ENCODE results near the gene MAGI2.

DNA sequence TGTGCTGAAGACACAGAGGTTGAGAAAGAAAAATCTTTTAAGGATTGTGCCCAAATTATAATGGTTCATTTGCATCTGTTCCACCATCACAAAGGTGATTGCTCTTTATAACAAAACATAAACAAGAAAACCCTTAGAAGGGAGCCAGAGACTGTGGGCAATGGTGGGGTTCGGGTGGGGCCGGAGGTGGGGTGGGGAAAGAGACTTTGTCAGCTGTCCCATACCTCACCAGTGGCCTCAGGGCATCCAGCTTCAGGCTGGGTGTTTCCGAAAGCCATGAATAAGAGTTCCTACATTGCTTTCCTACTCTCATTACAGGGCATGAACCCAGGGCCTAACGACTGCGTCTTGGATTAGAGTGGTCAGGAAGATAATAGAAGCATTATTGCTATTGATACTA, 1427.0 kb downstream of the MAGI2 start:
- no peak for TF ChIP-seq PPARA (CRISPR knock-in tag; IDR thresholded peaks at IDR 0.05; ENCODE audit: borderline replicate concordance)
- no peak for TF ChIP-seq ARNTL (CRISPR knock-in tag; IDR thresholded peaks at IDR 0.05; ENCODE audit: borderline replicate concordance, low read depth)
- TF ChIP-seq RARB (CRISPR knock-in tag; IDR thresholded peaks at IDR 0.05): no peak
- TF ChIP-seq, protein P1, sequence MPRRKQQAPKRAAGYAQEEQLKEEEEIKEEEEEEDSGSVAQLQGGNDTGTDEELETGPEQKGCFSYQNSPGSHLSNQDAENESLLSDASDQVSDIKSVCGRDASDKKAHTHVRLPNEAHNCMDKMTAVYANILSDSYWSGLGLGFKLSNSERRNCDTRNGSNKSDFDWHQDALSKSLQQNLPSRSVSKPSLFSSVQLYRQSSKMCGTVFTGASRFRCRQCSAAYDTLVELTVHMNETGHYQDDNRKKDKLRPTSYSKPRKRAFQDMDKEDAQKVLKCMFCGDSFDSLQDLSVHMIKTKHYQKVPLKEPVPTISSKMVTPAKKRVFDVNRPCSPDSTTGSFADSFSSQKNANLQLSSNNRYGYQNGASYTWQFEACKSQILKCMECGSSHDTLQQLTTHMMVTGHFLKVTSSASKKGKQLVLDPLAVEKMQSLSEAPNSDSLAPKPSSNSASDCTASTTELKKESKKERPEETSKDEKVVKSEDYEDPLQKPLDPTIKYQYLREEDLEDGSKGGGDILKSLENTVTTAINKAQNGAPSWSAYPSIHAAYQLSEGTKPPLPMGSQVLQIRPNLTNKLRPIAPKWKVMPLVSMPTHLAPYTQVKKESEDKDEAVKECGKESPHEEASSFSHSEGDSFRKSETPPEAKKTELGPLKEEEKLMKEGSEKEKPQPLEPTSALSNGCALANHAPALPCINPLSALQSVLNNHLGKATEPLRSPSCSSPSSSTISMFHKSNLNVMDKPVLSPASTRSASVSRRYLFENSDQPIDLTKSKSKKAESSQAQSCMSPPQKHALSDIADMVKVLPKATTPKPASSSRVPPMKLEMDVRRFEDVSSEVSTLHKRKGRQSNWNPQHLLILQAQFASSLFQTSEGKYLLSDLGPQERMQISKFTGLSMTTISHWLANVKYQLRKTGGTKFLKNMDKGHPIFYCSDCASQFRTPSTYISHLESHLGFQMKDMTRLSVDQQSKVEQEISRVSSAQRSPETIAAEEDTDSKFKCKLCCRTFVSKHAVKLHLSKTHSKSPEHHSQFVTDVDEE (CRISPR knock-in tag; IDR thresholded peaks at IDR 0.05): no peak
- TF ChIP-seq ZNF565 (CRISPR knock-in tag; conservative IDR thresholded peaks at IDR 0.05; ENCODE audit: low read depth): no peak
- TF ChIP-seq CREB5 (CRISPR knock-in tag; IDR thresholded peaks at IDR 0.05; ENCODE audit: low read depth): no peak
- TF ChIP-seq TCF4 (CRISPR knock-in tag; IDR thresholded peaks at IDR 0.05; ENCODE audit: borderline replicate concordance): no peak
- no peak for TF ChIP-seq ZFP3 (CRISPR knock-in tag; IDR thresholded peaks at IDR 0.05)
- TF ChIP-seq BACH2 (CRISPR knock-in tag; IDR thresholded peaks at IDR 0.05; ENCODE audit: borderline replicate concordance): no peak
- TF ChIP-seq PATZ1 (CRISPR knock-in tag; IDR thresholded peaks at IDR 0.05; ENCODE audit: borderline replicate concordance): no peak
- TF ChIP-seq ZNF8 (CRISPR knock-in tag; IDR thresholded peaks at IDR 0.05): no peak
- no peak for TF ChIP-seq OSR1 (CRISPR knock-in tag; IDR thresholded peaks at IDR 0.05)
- TF ChIP-seq ZNF70 (CRISPR knock-in tag; IDR thresholded peaks at IDR 0.05): no peak

Measured in SK-N-SH treated with all-trans-retinoic acid at 6 μM for 48 hours (cell line).